Liver (tissue), 9 donors: ENCODE results near the gene TFE3. TPM values are rescaled to one million over a fixed set of nuclear protein-coding genes. Genes with fewer than 3 reads are reported as not detected.

Source experiments
- DNase-seq: peaks from one replicate; pipeline ENCODE4 v3.0.0-alpha.2; 2017; ENCODE audit warnings: low spot score
- H3K27ac ChIP-seq, 2 donors: one replicate each; pipeline ENCODE4 v1.7.0; 2013; ENCODE audit warnings: inconsistent platforms in 2 of 2, low read length in 2 of 2, control low read depth in 1 of 2, low read depth in 1 of 2, mild to moderate bottlenecking in 1 of 2
- H3K27me3 ChIP-seq, 4 donors: one replicate each; pipeline versions ENCODE4 v1.6.1 to v1.7.0; 2013; ENCODE audit warnings: low read length in 3 of 4, inconsistent platforms in 1 of 4, mild to moderate bottlenecking in 1 of 4, moderate library complexity in 1 of 4; ENCODE audit not compliant: control insufficient read depth in 4 of 4, insufficient read depth in 4 of 4
- H3K36me3 ChIP-seq, 4 donors: one replicate each; pipeline versions ENCODE4 v1.6.1 to v1.7.0; 2013; ENCODE audit warnings: low read length in 3 of 4, mild to moderate bottlenecking in 3 of 4, low read depth in 1 of 4, moderate library complexity in 1 of 4; ENCODE audit not compliant: control insufficient read depth in 4 of 4, insufficient read depth in 3 of 4
- H3K4me1 ChIP-seq, 4 donors: one replicate each; pipeline versions ENCODE4 v1.6.1 to v1.7.0; 2013; ENCODE audit warnings: low read length in 3 of 4, mild to moderate bottlenecking in 3 of 4, moderate library complexity in 1 of 4; ENCODE audit not compliant: control insufficient read depth in 4 of 4, insufficient read depth in 4 of 4
- H3K4me3 ChIP-seq, 3 donors: one replicate each; pipeline versions ENCODE4 v1.6.1 to v1.7.0; 2013; ENCODE audit warnings: low read length in 3 of 3, control low read depth in 1 of 3, low read depth in 1 of 3, mild to moderate bottlenecking in 1 of 3
- H3K9ac ChIP-seq, 2 donors: one replicate each; pipeline ENCODE4 v1.7.0; 2013; ENCODE audit warnings: low read length in 2 of 2, mild to moderate bottlenecking in 2 of 2, moderate library complexity in 2 of 2, control low read depth in 1 of 2, low read depth in 1 of 2
- H3K9me3 ChIP-seq, 4 donors: one replicate each; pipeline versions ENCODE4 v1.6.1 to v1.7.0; 2013; ENCODE audit warnings: low read length in 3 of 4; ENCODE audit not compliant: control insufficient read depth in 4 of 4
- EGR1 ChIP-seq, 2 donors: IDR thresholded peaks; 2 replicates each; pipeline ENCODE4 v1.6.1; 2016 to 2018; ENCODE audit warnings: antibody characterized with exemption in 2 of 2, low read depth in 2 of 2
- FOXA1 ChIP-seq: IDR thresholded peaks from 2 replicates; pipeline ENCODE4 v1.6.1; 2016; ENCODE audit warnings: antibody characterized with exemption
- FOXA2 ChIP-seq: IDR thresholded peaks from 2 replicates; pipeline ENCODE4 v1.6.1; 2016; ENCODE audit warnings: antibody characterized with exemption
- GABPA ChIP-seq, 2 donors: IDR thresholded peaks in 1 of 2; conservative IDR thresholded peaks in 1 of 2; 2 replicates each; pipeline ENCODE4 v1.6.1; 2016; ENCODE audit warnings: antibody characterized with exemption in 2 of 2, mild to moderate bottlenecking in 1 of 2, moderate library complexity in 1 of 2
- HNF4A ChIP-seq, 2 donors: conservative IDR thresholded peaks; 2 replicates each; pipeline ENCODE4 v1.6.1; 2016; ENCODE audit warnings: antibody characterized with exemption in 2 of 2, mild to moderate bottlenecking in 2 of 2
- HNF4G ChIP-seq: IDR thresholded peaks from 2 replicates; pipeline ENCODE4 v1.6.1; 2016; ENCODE audit warnings: antibody characterized with exemption
- JUND ChIP-seq, 2 donors: IDR thresholded peaks; 2 replicates each; pipeline ENCODE4 v1.6.1; 2016; ENCODE audit warnings: antibody characterized with exemption in 2 of 2
- NR2F2 ChIP-seq: IDR thresholded peaks from 2 replicates; pipeline ENCODE4 v1.6.1; 2016; ENCODE audit warnings: antibody characterized with exemption
- RAD21 ChIP-seq, 2 donors: IDR thresholded peaks; 2 replicates each; pipeline ENCODE4 v1.6.1; 2016; ENCODE audit warnings: antibody characterized with exemption in 2 of 2, mild to moderate bottlenecking in 2 of 2
- RXRA ChIP-seq, 2 donors: IDR thresholded peaks; 2 replicates each; pipeline ENCODE4 v1.6.1; 2017 to 2018; ENCODE audit warnings: antibody characterized with exemption in 2 of 2, mild to moderate bottlenecking in 1 of 2
- SP1 ChIP-seq: IDR thresholded peaks from 2 replicates; pipeline ENCODE4 v1.6.1; 2018; ENCODE audit warnings: antibody characterized with exemption, mild to moderate bottlenecking
- TAF1 ChIP-seq: conservative IDR thresholded peaks from 2 replicates; pipeline ENCODE4 v1.6.1; 2016; ENCODE audit warnings: antibody characterized with exemption, mild to moderate bottlenecking
- YY1 ChIP-seq: IDR thresholded peaks from 2 replicates; pipeline ENCODE4 v1.6.1; 2016; ENCODE audit warnings: antibody characterized with exemption, mild to moderate bottlenecking
- WGBS: extraction: QIAGEN DNeasy Blood & Tissue Kit; methylation state at CpG from one replicate; pipeline ENCODE4 v1.1.7; 2013; 5-methylcytosine and 5-hydroxymethylcytosine counted together
- polyA plus RNA-seq, 2 donors: library from polyadenylated mRNA; stranded (reverse) in 1 of 2; unstranded in 1 of 2; fragments of 200-250 nt in 1 of 2; fragments of >200 nt in 1 of 2; fragmentation: Nextera tagmentation in 1 of 2; extraction: Ambion mirVana in 1 of 2; gene quantifications; one replicate each; pipeline versions ENCODE4 v1.2.1 to v1.2.3, GENCODE V29; 2013 to 2015
- total RNA-seq, 2 donors: library from RNA; depleted of rRNA; stranded (reverse); fragments of >200 nt; gene quantifications; one replicate each; pipeline ENCODE4 v1.2.3, GENCODE V29; 2014
- TF ChIP-seq, protein P1 (sequence below): fragments of 150-350 bp; IDR thresholded peaks from 2 replicates; pipeline ENCODE4 v1.5.1; 2017; ENCODE audit warnings: improper control_type of control experiment, low read depth, low read length; ENCODE audit not compliant: missing input control
- TF ChIP-seq, protein P2 (sequence below): IDR thresholded peaks from 2 replicates; pipeline ENCODE4 v1.6.1; 2016; ENCODE audit warnings: antibody characterized with exemption, mild to moderate bottlenecking
- TF ChIP-seq, protein P3 (sequence below): IDR thresholded peaks from 2 replicates; pipeline ENCODE4 v1.6.1; 2016; ENCODE audit warnings: antibody characterized with exemption
- TF ChIP-seq, protein P4 (sequence below): IDR thresholded peaks from 2 replicates; pipeline ENCODE4 v1.6.1; 2016; ENCODE audit warnings: antibody characterized with exemption
- donor health status: healthy.
- donor health status: healthy.
- donor health status: healthy.
- donor health status: healthy.
- donor health status: healthy.

The TFE3 gene
- total and polyA plus RNA-seq, 4 donors = 8.6 to 22.4 (median 13.3) TPM

DNA sequence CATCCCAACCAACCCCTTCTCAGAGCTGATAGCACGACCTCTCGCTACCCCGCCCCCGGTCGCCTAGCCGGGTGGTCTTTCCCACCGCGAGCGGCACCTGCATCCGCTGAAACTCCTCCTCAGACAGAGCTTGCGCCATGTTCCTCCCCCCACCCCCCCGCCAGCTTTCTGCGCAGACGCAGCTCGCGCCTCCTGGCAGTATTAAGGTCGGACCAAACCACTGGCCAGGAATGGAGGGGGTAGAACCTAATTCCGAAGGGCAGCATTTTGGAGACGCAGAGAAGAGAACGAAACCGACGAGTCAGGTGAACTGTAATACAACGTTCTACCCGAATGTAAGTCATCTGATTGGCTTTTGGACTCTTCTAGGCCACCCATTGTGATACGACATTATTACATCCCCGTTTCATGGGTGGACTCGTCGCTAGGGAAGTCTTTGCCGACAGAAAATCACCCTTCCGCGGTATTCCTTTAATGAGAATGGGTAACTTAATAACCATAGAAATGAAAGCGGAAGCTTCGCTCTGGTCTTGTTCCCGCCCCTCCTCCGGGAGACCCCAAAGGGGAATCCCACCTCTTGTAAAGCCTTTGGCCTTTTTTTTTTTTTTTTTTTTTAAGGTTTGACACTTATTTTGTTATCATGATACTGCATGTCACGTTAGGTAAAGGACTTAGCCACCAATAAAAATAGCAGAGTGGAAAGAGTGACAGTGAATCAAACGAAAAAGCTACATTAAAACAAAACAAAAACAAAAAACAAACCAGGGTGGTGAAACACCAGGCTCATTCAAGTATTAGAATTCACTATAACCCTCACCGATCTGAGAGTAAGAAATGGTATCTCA is 40.8 kb downstream of the TFE3 start, which contains the start of gene GRIPAP1:
TSS of gene GRIPAP1 (minus strand) at position 174 of the 845 bp plus-strand sequence. CDS start at position 139, 35 bp downstream.
- H3K9ac ChIP-seq = peak within 1 kb of the TSS; percentile 58 to 93
- H3K27me3 ChIP-seq = no peaks in the 10 kb centered on the region
- peak within 1 kb of the TSS; percentile 58 to 97 (median 71) for H3K4me3 ChIP-seq
- peak within 1 kb of the TSS; percentile 74 for H3K27ac ChIP-seq
- TF ChIP-seq GABPA (IDR thresholded peaks at IDR 0.05 in 1 of 2, conservative IDR thresholded peaks at IDR 0.05 in 1 of 2) (peak in 1 of 2 donors; percentile 28), HNF4A (conservative IDR thresholded peaks at IDR 0.05) (no peak), TAF1 (peak; percentile 79), EGR1 (IDR thresholded peaks at IDR 0.05; ENCODE audit: low read depth in 2 of 2) (peak in 1 of 2 donors; percentile 8), SP1 (peak; percentile 30), RXRA (IDR thresholded peaks at IDR 0.05) (peak in 1 of 2 donors; percentile 10), NR2F2 (no peak), RAD21 (IDR thresholded peaks at IDR 0.05) (no peak), YY1 (peak; percentile 94), JUND (IDR thresholded peaks at IDR 0.05) (no peak), FOXA1 (no peak), FOXA2 (no peak), HNF4G (no peak)
- TF ChIP-seq, protein P1, sequence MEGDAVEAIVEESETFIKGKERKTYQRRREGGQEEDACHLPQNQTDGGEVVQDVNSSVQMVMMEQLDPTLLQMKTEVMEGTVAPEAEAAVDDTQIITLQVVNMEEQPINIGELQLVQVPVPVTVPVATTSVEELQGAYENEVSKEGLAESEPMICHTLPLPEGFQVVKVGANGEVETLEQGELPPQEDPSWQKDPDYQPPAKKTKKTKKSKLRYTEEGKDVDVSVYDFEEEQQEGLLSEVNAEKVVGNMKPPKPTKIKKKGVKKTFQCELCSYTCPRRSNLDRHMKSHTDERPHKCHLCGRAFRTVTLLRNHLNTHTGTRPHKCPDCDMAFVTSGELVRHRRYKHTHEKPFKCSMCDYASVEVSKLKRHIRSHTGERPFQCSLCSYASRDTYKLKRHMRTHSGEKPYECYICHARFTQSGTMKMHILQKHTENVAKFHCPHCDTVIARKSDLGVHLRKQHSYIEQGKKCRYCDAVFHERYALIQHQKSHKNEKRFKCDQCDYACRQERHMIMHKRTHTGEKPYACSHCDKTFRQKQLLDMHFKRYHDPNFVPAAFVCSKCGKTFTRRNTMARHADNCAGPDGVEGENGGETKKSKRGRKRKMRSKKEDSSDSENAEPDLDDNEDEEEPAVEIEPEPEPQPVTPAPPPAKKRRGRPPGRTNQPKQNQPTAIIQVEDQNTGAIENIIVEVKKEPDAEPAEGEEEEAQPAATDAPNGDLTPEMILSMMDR = no peak
- TF ChIP-seq, protein P2, sequence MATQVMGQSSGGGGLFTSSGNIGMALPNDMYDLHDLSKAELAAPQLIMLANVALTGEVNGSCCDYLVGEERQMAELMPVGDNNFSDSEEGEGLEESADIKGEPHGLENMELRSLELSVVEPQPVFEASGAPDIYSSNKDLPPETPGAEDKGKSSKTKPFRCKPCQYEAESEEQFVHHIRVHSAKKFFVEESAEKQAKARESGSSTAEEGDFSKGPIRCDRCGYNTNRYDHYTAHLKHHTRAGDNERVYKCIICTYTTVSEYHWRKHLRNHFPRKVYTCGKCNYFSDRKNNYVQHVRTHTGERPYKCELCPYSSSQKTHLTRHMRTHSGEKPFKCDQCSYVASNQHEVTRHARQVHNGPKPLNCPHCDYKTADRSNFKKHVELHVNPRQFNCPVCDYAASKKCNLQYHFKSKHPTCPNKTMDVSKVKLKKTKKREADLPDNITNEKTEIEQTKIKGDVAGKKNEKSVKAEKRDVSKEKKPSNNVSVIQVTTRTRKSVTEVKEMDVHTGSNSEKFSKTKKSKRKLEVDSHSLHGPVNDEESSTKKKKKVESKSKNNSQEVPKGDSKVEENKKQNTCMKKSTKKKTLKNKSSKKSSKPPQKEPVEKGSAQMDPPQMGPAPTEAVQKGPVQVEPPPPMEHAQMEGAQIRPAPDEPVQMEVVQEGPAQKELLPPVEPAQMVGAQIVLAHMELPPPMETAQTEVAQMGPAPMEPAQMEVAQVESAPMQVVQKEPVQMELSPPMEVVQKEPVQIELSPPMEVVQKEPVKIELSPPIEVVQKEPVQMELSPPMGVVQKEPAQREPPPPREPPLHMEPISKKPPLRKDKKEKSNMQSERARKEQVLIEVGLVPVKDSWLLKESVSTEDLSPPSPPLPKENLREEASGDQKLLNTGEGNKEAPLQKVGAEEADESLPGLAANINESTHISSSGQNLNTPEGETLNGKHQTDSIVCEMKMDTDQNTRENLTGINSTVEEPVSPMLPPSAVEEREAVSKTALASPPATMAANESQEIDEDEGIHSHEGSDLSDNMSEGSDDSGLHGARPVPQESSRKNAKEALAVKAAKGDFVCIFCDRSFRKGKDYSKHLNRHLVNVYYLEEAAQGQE = no peak
- TF ChIP-seq, protein P3, sequence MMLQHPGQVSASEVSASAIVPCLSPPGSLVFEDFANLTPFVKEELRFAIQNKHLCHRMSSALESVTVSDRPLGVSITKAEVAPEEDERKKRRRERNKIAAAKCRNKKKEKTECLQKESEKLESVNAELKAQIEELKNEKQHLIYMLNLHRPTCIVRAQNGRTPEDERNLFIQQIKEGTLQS = no peak
- TF ChIP-seq, protein P4, sequence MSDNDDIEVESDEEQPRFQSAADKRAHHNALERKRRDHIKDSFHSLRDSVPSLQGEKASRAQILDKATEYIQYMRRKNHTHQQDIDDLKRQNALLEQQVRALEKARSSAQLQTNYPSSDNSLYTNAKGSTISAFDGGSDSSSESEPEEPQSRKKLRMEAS = peak; percentile 18
- H3K4me1 ChIP-seq = peaks cover 1 to 8% (median 5%) of the 10 kb centered on the region in 4 donors
- H3K36me3 ChIP-seq = peaks cover 3 to 6% (median 4%) of the 10 kb centered on the region in 4 donors
- H3K9me3 ChIP-seq = no peaks in the 10 kb centered on the region
- peak; percentile 83 for DNase-seq
- WGBS = 1% methylated on average over 38 of the region's 38 CpGs
